Stomach (tissue), 4 donors: ENCODE data around the gene CCDC66.

Experiments
- POLR2AphosphoS5 ChIP-seq, 3 donors: sonication (generic); formaldehyde crosslinking; IDR thresholded peaks; one replicate each; pipeline ENCODE4 v1.6.1; 2016; ENCODE audit warnings: antibody characterized with exemption in 3 of 3
- TF ChIP-seq, protein P1 (sequence below), 7 experiments: fragments of 450-650 bp in 4 of 7; fragments of 200-600 bp in 3 of 7; sonication (generic) in 3 of 7; IDR thresholded peaks; one replicate each; pipeline ENCODE4 v1.5.1; 2016 to 2019; ENCODE audit warnings: antibody characterized with exemption in 7 of 7, control low read depth in 2 of 7, mild to moderate bottlenecking in 1 of 7

DNA sequence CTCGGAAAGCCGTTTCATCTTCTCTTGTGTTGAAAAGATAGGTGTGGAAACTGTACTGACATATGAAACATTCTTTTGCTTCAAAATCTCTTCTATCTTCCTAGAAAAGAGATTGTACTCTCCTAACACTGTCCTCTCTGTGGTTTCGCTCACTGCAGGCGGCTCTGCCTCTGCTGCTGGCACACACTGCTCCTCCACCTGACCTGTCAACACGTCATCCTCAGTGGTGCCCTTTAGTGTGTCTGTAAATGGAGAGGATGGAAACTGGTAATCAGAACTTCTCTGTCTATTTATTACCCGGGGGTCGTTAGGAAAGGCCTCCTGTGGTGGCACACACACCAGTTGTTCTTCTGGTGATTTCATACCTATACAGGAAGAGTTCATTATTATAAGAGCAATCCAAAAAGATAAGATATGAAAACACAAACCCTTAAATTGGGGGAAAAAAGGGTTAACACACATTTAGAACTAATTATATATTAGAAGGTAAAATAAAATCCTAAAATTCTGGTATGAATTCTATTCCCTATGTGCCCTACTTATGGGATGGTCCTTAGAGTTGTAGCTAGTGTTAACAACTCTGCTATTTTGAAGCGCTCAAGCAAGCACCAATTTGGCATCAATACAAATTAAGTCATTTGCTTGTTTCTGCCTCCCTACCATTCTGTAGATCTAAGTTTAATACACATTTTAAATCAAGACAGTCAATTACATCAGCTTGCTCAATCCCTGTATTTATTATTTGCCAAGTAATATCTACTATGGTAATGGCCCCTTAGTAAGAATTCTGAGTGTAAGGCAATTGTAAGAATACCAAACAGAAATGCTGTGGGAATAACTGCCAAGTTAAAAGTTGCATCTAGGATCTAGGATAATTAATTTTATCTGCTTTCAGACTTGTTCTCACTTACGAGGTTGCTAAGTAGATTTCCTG is 76.9 kb downstream of the CCDC66 start:
- no peak for TF ChIP-seq POLR2AphosphoS5 (IDR thresholded peaks at IDR 0.05)
- TF ChIP-seq, protein P1, sequence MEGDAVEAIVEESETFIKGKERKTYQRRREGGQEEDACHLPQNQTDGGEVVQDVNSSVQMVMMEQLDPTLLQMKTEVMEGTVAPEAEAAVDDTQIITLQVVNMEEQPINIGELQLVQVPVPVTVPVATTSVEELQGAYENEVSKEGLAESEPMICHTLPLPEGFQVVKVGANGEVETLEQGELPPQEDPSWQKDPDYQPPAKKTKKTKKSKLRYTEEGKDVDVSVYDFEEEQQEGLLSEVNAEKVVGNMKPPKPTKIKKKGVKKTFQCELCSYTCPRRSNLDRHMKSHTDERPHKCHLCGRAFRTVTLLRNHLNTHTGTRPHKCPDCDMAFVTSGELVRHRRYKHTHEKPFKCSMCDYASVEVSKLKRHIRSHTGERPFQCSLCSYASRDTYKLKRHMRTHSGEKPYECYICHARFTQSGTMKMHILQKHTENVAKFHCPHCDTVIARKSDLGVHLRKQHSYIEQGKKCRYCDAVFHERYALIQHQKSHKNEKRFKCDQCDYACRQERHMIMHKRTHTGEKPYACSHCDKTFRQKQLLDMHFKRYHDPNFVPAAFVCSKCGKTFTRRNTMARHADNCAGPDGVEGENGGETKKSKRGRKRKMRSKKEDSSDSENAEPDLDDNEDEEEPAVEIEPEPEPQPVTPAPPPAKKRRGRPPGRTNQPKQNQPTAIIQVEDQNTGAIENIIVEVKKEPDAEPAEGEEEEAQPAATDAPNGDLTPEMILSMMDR (IDR thresholded peaks at IDR 0.05) = no peak
